Jurkat, Clone E6-1 (cell line): Measurements from ENCODE around the gene KRT39.
"Not testable (repeated sequence)": the region's sequence is repeated elsewhere in the genome, so short reads cannot be mapped to it uniquely, and the experiment has no call there.

Source experiments
- DNase-seq: peaks from one replicate; pipeline ENCODE4 v3.0.0-alpha.2; 2011; ENCODE audit warnings: low read depth, low spot score
- H3K4me3 ChIP-seq: 2 replicates; pipeline ENCODE4 v1.5.1; 2011; ENCODE audit warnings: mild to moderate bottlenecking, low read length, control low read depth, moderate library complexity

Gene KRT39

DNA sequence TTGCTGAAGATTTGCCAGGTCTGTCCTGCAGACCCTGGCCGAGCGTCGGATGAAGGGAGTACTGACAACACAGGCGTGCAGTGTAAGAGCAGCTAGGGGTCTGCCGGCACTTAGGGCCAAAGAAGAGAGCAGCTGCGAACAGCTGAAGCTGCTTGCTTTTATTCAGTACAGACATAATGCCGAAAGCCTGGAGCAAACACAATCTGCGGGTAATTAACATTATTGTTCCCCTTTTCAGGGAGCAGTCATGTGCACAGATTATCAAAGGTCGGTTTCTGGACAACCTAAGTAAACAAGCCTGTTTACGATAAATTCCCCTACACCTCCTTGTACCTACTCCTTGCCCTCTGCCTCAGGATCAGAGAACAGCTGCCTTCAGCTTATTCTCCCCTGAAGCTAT, 17.3 kb downstream of the KRT39 start:
- H3K4me3 ChIP-seq: no peak overlapping the region
- DNase-seq: no peak

- H3K4me3 ChIP-seq: no peak overlapping the region
- no peak for DNase-seq
Measured at GRCh38 chr17:40947929-40948328, 18.8 kb downstream of the KRT39 start.

- no peak for DNase-seq
- H3K4me3 ChIP-seq: no peak overlapping the region
Measured at GRCh38 chr17:40945414-40945813, 21.3 kb downstream of the KRT39 start.

DNA sequence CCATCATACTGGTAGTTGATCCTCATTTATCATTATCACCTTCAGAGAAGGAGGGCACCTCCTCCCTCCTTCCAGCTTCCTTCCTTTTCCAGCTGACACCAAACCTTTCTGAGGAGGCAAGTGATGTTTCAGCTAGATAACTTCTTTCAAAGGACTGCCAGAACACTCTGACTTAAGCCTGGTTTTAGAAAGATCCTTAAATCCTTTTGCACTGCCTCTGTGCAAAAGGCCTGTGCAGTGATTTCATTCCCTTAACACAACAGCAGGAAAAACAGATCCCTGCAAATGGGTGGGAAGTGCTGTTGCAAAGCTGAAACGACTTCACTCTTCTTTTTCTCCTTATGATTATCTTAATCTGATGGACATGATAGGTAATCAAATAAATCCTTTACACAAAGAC, 22.2 kb downstream of the KRT39 start:
- no peak overlapping the region for H3K4me3 ChIP-seq

GRCh38 chr17:40942553-40942952, 24.2 kb downstream of the KRT39 start:
- no peak for DNase-seq
- H3K4me3 ChIP-seq: no peak overlapping the region

More for the DNA sequence above, 22.2 kb downstream of the KRT39 start:
- no peak for DNase-seq

- no peak overlapping the region for H3K4me3 ChIP-seq
Measured at GRCh38 chr17:40940266-40940665, 26.5 kb downstream of the KRT39 start.

GRCh38 chr17:40938981-40939380, 27.8 kb downstream of the KRT39 start:
- DNase-seq: no peak
- no peak overlapping the region for H3K4me3 ChIP-seq

More at GRCh38 chr17:40940266-40940665, 26.5 kb downstream of the KRT39 start:
- no peak for DNase-seq

- DNase-seq: no peak
- no peak within 1 kb of the TSS for H3K4me3 ChIP-seq
Measured at GRCh38 chr17:40937384-40937819, 29.3 kb downstream of the KRT39 start, which contains the start of gene KRT23. KRT23 (minus strand) TSS chr17:40937646; CDS start chr17:40936603, 1,043 bp downstream.

DNA sequence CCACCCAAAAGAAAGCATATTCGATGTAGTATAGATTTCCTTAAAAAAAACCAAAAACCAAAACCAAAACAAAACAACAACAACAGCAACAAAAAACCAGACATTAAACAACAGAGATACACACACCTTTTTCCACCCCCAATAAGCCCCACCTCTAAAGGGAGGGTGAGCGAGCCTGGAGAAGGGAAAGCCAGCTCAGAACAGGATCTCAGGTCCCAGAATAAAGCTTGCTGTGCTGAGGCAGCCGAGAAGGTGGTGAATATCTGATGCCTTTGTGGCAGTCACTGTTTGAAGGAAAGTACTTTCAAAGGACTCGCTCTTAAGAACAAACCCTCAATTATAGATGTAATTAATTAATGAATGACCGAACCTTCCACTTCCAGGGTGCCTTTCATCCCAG, 29.8 kb downstream of the KRT39 start:
- DNase-seq: no peak
- no peak overlapping the region for H3K4me3 ChIP-seq

DNA sequence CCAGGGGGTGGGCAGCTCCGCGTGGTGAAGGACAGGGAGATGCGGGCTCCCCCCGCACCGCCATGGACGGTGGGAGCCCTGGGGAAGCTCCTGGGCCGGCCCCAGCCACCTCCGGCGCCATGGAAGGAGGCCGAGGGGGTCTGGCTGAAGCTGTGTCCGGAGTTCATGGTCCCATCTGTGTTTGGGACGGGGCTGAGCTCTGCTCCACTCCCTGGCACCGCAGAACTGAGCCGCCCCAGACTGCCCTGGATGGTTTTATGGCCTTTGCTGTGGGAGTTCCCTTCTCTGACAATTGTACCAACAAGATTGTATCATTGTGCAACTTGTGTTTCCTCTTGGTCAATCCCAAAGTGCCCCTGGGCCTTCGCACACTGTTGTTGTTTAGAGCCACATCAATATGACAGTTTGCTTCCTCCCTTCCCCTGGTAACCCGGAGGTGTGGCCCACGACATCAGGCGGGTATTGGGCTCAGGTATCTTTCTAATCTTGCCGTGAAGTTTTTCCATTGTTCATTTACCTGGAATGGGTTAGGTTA, 30.2 kb downstream of the KRT39 start:
- H3K4me3 ChIP-seq: no peak overlapping the region
- DNase-seq: no peak

DNA sequence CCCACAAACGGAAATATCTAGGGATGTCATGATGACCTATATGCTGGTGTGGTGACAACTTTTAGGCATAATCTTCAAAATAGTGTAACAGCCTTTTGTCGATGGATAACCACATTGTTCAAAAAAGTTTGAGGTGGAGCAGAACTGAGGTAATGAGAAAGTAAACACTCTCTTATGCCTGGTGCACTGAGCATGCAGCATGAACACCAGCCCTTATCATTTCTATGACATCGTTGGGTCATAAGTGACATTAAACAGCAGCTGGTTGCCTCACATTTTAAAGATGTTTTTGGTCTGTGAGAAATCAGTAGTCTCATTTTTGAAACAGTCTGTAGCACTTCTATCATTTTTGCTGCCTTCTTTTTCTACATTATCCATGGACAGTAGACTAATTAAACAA, 31.1 kb downstream of the KRT39 start:
- no peak for DNase-seq
- no peak overlapping the region for H3K4me3 ChIP-seq

GRCh38 chr17:40932608-40933007, 34.1 kb downstream of the KRT39 start:
- DNase-seq: no peak
- H3K4me3 ChIP-seq: no peak overlapping the region

GRCh38 chr17:40931311-40931710, 35.4 kb downstream of the KRT39 start:
- H3K4me3 ChIP-seq: no peak overlapping the region
- no peak for DNase-seq

DNA sequence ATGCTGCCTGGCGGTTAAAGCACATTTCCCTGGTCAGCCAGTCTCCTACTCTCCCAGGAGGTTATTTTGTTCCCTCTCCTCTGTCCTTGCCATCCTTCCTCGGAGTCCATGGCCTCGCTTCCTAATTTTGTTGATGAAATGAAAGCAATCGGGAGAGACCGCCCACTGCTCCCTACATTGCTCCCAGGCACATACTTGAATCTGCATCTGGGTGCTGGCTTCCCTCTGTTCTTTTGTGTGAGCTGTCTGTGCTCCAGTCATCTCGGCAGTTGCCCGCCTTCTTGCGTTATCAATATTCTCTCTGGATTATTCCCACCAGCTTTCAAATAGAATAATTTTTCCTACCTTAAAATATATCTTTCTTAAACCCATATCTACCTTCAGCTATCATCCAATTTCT, 40.4 kb downstream of the KRT39 start:
- DNase-seq: no peak
- H3K4me3 ChIP-seq: no peak overlapping the region

- DNase-seq: no peak
- no peak overlapping the region for H3K4me3 ChIP-seq
Measured at GRCh38 chr17:40922239-40922638, 44.5 kb downstream of the KRT39 start.

GRCh38 chr17:40921026-40921425, 45.7 kb downstream of the KRT39 start:
- no peak overlapping the region for H3K4me3 ChIP-seq
- DNase-seq: no peak

GRCh38 chr17:40917116-40917515, 49.6 kb downstream of the KRT39 start:
- H3K4me3 ChIP-seq, DNase-seq: not testable (repeated sequence)

GRCh38 chr17:40916366-40916765, 50.4 kb downstream of the KRT39 start:
- H3K4me3 ChIP-seq: no peak overlapping the region
- DNase-seq: no peak

GRCh38 chr17:40915721-40916256, 51.0 kb downstream of the KRT39 start:
- DNase-seq: no peak
- H3K4me3 ChIP-seq: no peak overlapping the region

DNA sequence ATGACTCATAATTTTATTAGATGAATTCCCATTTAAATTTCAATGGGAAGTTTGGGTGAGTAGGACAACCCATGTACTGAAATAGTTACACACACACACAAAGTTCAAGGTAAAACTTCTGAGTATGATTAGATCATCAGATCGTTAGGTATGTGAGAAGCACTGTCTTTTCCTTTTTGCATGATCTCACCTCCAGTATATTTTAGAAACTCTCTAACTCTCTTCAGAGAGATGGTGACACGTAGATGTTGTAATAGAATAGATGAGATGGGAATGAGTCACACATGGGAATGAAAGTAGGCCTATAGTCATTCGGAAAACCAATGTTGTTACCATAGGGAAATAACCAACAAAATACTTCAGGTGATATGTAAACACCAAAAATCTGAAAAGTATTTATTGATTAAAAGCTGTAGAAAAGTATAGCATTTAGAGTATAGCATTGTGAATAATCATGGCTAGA, 51.5 kb downstream of the KRT39 start:
- DNase-seq: no peak
- H3K4me3 ChIP-seq: no peak overlapping the region
